ENCODE results near the gene R3HCC1L. TPM values are rescaled to one million over a fixed set of nuclear protein-coding genes. Genes with fewer than 3 reads are reported as not detected.

The R3HCC1L gene
- total RNA-seq, 1 donor: 12.1 TPM

GRCh38 chr10:98272245-98272644 lies 137.8 kb downstream of the R3HCC1L start:
- TF ChIP-seq CTCF (IDR thresholded peaks at IDR 0.05; ENCODE audit: insufficient read depth, low read depth, low read length): no peak
- no peak for DNase-seq (ENCODE audit: low read depth)
- no peak overlapping the region for H3K4me3 ChIP-seq (ENCODE audit: low read depth, low read length)

GRCh38 chr10:98272656-98273055 lies 138.2 kb downstream of the R3HCC1L start:
- TF ChIP-seq CTCF (IDR thresholded peaks at IDR 0.05; ENCODE audit: insufficient read depth, low read depth, low read length): no peak
- DNase-seq (ENCODE audit: low read depth): no peak
- H3K4me3 ChIP-seq (ENCODE audit: low read depth, low read length): no peak overlapping the region

- H3K4me3 ChIP-seq (ENCODE audit: low read depth, low read length): no peak overlapping the region
- DNase-seq (ENCODE audit: low read depth): no peak
- TF ChIP-seq CTCF (IDR thresholded peaks at IDR 0.05; ENCODE audit: insufficient read depth, low read depth, low read length): no peak
These were observed 138.8 kb downstream of the R3HCC1L start for GRCh38 chr10:98273057-98273850.

GRCh38 chr10:98274562-98274961 lies 140.1 kb downstream of the R3HCC1L start:
- no peak for DNase-seq (ENCODE audit: low read depth)
- no peak for TF ChIP-seq CTCF (IDR thresholded peaks at IDR 0.05; ENCODE audit: insufficient read depth, low read depth, low read length)

GRCh38 chr10:98276311-98276710 lies 141.9 kb downstream of the R3HCC1L start:
- no peak overlapping the region for H3K4me3 ChIP-seq (ENCODE audit: low read depth, low read length)
- no peak for DNase-seq (ENCODE audit: low read depth)
- TF ChIP-seq CTCF (IDR thresholded peaks at IDR 0.05; ENCODE audit: insufficient read depth, low read depth, low read length): no peak

More at GRCh38 chr10:98274562-98274961, 140.1 kb downstream of the R3HCC1L start:
- H3K4me3 ChIP-seq (ENCODE audit: low read depth, low read length): no peak overlapping the region

GRCh38 chr10:98285416-98285815 lies 151.0 kb downstream of the R3HCC1L start:
- DNase-seq (ENCODE audit: low read depth): no peak
- no peak overlapping the region for H3K4me3 ChIP-seq (ENCODE audit: low read depth, low read length)
- TF ChIP-seq CTCF (IDR thresholded peaks at IDR 0.05; ENCODE audit: insufficient read depth, low read depth, low read length): no peak

- no peak for DNase-seq (ENCODE audit: low read depth)
- H3K4me3 ChIP-seq (ENCODE audit: low read depth, low read length): no peak overlapping the region
- no peak for TF ChIP-seq CTCF (IDR thresholded peaks at IDR 0.05; ENCODE audit: insufficient read depth, low read depth, low read length)
These were observed 152.0 kb downstream of the R3HCC1L start for GRCh38 chr10:98286419-98286818.

All from fibroblast of villous mesenchyme (primary cell).